ENCODE data around the gene PRSS50. TPM values are rescaled to one million over a fixed set of nuclear protein-coding genes. Genes with fewer than 3 reads are reported as not detected.

Gene PRSS50
- total RNA-seq, 1 experiment from 2014 or later, result 0.70 TPM

GRCh38 chr3:46715507-46716175 lies 2.0 kb downstream of the PRSS50 start:
- TF ChIP-seq ZNF281 (CRISPR knock-in tag; IDR thresholded peaks at IDR 0.05) (no peak), ZNF121 (CRISPR knock-in tag; IDR thresholded peaks at IDR 0.05) (no peak), ZNF512 (CRISPR knock-in tag; IDR thresholded peaks at IDR 0.05; ENCODE audit: borderline replicate concordance) (no peak), CREM (CRISPR knock-in tag; IDR thresholded peaks at IDR 0.05) (no peak), ZNF416 (CRISPR knock-in tag; IDR thresholded peaks at IDR 0.05) (no peak), GTF2I (CRISPR knock-in tag; conservative IDR thresholded peaks at IDR 0.05) (no peak)
- TF ChIP-seq, protein P1, sequence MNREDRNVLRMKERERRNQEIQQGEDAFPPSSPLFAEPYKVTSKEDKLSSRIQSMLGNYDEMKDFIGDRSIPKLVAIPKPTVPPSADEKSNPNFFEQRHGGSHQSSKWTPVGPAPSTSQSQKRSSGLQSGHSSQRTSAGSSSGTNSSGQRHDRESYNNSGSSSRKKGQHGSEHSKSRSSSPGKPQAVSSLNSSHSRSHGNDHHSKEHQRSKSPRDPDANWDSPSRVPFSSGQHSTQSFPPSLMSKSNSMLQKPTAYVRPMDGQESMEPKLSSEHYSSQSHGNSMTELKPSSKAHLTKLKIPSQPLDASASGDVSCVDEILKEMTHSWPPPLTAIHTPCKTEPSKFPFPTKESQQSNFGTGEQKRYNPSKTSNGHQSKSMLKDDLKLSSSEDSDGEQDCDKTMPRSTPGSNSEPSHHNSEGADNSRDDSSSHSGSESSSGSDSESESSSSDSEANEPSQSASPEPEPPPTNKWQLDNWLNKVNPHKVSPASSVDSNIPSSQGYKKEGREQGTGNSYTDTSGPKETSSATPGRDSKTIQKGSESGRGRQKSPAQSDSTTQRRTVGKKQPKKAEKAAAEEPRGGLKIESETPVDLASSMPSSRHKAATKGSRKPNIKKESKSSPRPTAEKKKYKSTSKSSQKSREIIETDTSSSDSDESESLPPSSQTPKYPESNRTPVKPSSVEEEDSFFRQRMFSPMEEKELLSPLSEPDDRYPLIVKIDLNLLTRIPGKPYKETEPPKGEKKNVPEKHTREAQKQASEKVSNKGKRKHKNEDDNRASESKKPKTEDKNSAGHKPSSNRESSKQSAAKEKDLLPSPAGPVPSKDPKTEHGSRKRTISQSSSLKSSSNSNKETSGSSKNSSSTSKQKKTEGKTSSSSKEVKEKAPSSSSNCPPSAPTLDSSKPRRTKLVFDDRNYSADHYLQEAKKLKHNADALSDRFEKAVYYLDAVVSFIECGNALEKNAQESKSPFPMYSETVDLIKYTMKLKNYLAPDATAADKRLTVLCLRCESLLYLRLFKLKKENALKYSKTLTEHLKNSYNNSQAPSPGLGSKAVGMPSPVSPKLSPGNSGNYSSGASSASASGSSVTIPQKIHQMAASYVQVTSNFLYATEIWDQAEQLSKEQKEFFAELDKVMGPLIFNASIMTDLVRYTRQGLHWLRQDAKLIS (CRISPR knock-in tag; IDR thresholded peaks at IDR 0.05; ENCODE audit: borderline replicate concordance), result no peak
- TF ChIP-seq, protein P2, sequence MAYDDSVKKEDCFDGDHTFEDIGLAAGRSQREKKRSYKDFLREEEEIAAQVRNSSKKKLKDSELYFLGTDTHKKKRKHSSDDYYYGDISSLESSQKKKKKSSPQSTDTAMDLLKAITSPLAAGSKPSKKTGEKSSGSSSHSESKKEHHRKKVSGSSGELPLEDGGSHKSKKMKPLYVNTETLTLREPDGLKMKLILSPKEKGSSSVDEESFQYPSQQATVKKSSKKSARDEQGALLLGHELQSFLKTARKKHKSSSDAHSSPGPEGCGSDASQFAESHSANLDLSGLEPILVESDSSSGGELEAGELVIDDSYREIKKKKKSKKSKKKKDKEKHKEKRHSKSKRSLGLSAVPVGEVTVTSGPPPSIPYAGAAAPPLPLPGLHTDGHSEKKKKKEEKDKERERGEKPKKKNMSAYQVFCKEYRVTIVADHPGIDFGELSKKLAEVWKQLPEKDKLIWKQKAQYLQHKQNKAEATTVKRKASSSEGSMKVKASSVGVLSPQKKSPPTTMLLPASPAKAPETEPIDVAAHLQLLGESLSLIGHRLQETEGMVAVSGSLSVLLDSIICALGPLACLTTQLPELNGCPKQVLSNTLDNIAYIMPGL (CRISPR knock-in tag; IDR thresholded peaks at IDR 0.05), result no peak
- Mint-ChIP-seq H3K27ac (no peak overlapping the region), H3K27me3 (ENCODE audit: low read depth) (no peaks in the 10 kb centered on the region), H3K4me3 (no peak overlapping the region), H3K9me3 (no peaks in the 10 kb centered on the region), H3K4me1 (no peaks in the 10 kb centered on the region), H3K36me3 (no peaks in the 10 kb centered on the region)
- ChIA-PET POLR2A (interaction anchor here (0.6 kb wide), 1 partner anchor 261 kb away, joined by 4 read pairs; no protein-coding TSS in a partner anchor), CTCF (interaction anchor here (0.6 to 1.5 kb wide), 8 partner anchors 9 to 266 kb away, joined by 3 to 5 read pairs (median 3); partner anchors contain the start of gene TMIE)
- DNase-seq (ENCODE audit: low spot score), result no peak
- no peak for ATAC-seq

DNA sequence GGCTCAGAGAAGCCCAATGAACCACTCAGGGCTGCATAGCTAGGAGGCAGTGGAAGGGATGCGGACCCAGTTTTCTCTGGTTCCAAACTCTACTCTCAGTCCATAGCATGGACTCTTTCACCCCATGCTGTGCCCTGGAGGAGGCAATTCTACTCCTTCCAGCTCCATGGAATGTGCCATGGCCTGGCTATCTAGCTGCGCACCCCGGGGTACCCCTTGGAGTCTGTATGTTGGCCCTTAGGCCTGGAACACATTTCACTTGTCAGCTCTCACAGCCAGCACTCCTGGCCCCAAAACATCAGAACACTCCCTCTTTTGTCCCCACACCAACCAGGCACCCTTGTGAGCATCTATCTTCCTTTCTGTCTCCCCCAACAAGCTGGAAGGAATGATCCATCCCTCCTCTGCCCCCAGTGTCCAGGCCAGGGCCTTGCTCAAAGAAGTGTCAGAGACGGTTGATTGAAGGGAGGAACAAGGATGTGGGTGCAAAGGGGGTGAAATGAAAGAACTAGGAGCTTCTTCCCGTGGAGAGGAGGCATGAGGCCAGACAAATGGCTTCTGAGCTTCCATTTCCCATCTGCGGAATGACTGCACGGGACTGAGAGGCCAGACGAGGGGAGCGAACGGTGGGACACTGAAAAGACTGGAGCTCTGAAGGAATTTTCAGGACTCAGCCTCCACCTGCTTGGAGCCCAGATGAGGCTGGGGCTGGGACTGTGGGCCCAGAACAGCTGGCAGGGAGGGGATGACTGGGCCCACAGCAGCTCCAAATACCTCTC lies 2.8 kb downstream of the PRSS50 start:
- H3K4me3 Mint-ChIP-seq, result no peak overlapping the region
- no peaks in the 10 kb centered on the region for H3K9me3 Mint-ChIP-seq
- no peaks in the 10 kb centered on the region for H3K27me3 Mint-ChIP-seq (ENCODE audit: low read depth)
- ChIA-PET CTCF (interaction anchor here (0.7 to 1.5 kb wide), 7 partner anchors 8 to 206 kb away, joined by 3 to 5 read pairs (median 3); partner anchors contain the start of gene TMIE), POLR2A (interaction anchor here (0.6 kb wide), 1 partner anchor 262 kb away, joined by 4 read pairs; no protein-coding TSS in a partner anchor)
- no peaks in the 10 kb centered on the region for H3K36me3 Mint-ChIP-seq
- no peak for DNase-seq (ENCODE audit: low spot score)
- H3K27ac Mint-ChIP-seq, result no peak overlapping the region
- H3K4me1 Mint-ChIP-seq, result no peaks in the 10 kb centered on the region
- no peak for ATAC-seq
- TF ChIP-seq, protein P3, sequence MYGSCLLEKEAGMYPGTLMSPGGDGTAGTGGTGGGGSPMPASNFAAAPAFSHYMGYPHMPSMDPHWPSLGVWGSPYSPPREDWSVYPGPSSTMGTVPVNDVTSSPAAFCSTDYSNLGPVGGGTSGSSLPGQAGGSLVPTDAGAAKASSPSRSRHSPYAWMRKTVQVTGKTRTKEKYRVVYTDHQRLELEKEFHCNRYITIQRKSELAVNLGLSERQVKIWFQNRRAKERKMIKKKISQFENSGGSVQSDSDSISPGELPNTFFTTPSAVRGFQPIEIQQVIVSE (CRISPR knock-in tag; IDR thresholded peaks at IDR 0.05; ENCODE audit: borderline replicate concordance), result no peak
- no peak for TF ChIP-seq MAX (CRISPR knock-in tag; IDR thresholded peaks at IDR 0.05)
- TF ChIP-seq GABPB1 (CRISPR knock-in tag; IDR thresholded peaks at IDR 0.05), result no peak
- no peak for TF ChIP-seq IRF2 (CRISPR knock-in tag; IDR thresholded peaks at IDR 0.05; ENCODE audit: borderline replicate concordance, low read depth)
- no peak for TF ChIP-seq ZNF512 (CRISPR knock-in tag; IDR thresholded peaks at IDR 0.05; ENCODE audit: borderline replicate concordance)
- no peak for TF ChIP-seq ZNF232 (CRISPR knock-in tag; IDR thresholded peaks at IDR 0.05)
- TF ChIP-seq OVOL2 (CRISPR knock-in tag; IDR thresholded peaks at IDR 0.05; ENCODE audit: borderline replicate concordance), result no peak
- no peak for TF ChIP-seq ZNF425 (CRISPR knock-in tag; conservative IDR thresholded peaks at IDR 0.05)
